CD4-positive, alpha-beta T cell (primary cell): ENCODE measurements around the gene DNALI1. TPM values are rescaled to one million over a fixed set of nuclear protein-coding genes. Genes with fewer than 3 reads are reported as not detected.
"Not testable (repeated sequence)": the region's sequence is repeated elsewhere in the genome, so short reads cannot be mapped to it uniquely, and the experiment has no call there.

Experiments used
- ATAC-seq: fragments of 200-7000 bp; cut with Tn5 transposase; one replicate; pipeline ENCODE4 v1.10.0; 2022; ENCODE audit warnings: mild to moderate bottlenecking; ENCODE audit not compliant: poor library complexity
- CTCF ChIA-PET: fragments of 350-600 bp; sonication (Branson Sonifier 250); formaldehyde crosslinking; loops from one replicate; lab custom pipeline; 2021; ENCODE audit warnings: antibody characterized with exemption, inconsistent platforms; lab: Charles Lee
- POLR2A ChIA-PET: fragments of 350-600 bp; sonication (Branson Sonifier 250); formaldehyde crosslinking; loops from one replicate; lab custom pipeline; 2021; ENCODE audit warnings: antibody characterized with exemption, inconsistent platforms; lab: Charles Lee
- DNase-seq, 14 experiments: peaks; one replicate each; pipeline ENCODE4 v3.0.0-alpha.2; 2013 to 2020; ENCODE audit warnings: mixed read lengths in 2 of 14
- H3K27ac ChIP-seq, 2 donors: one replicate each; pipeline versions ENCODE4 v1.5.1 to v1.7.0; 2013; ENCODE audit warnings: low read length in 2 of 2, low read depth in 1 of 2, mild to moderate bottlenecking in 1 of 2
- H3K27me3 ChIP-seq, 2 experiments: 1 replicate in 1 of 2; 2 replicates in 1 of 2; pipeline versions ENCODE4 v1.6.1 to v1.7.0; 2013; ENCODE audit warnings: low read length in 2 of 2, control low read depth in 1 of 2, mild to moderate bottlenecking in 1 of 2, moderate library complexity in 1 of 2; ENCODE audit not compliant: insufficient read depth in 2 of 2, control insufficient read depth in 1 of 2
- H3K36me3 ChIP-seq: one replicate; pipeline ENCODE4 v1.6.1; 2013; ENCODE audit warnings: low read length, control low read depth; ENCODE audit not compliant: insufficient read depth
- H3K4me1 ChIP-seq: one replicate; pipeline ENCODE4 v1.6.1; 2013; ENCODE audit warnings: low read length, control low read depth; ENCODE audit not compliant: insufficient read depth
- H3K4me3 ChIP-seq: one replicate; pipeline ENCODE4 v1.5.1; 2013; ENCODE audit warnings: mild to moderate bottlenecking, low read length, moderate library complexity
- H3K9me3 ChIP-seq, 2 experiments: 1 replicate in 1 of 2; 2 replicates in 1 of 2; pipeline versions ENCODE4 v1.6.1 to v1.7.0; 2013; ENCODE audit warnings: low read length in 2 of 2, mild to moderate bottlenecking in 2 of 2, control low read depth in 1 of 2, moderate library complexity in 1 of 2; ENCODE audit not compliant: control insufficient read depth in 1 of 2, insufficient read depth in 1 of 2
- H3K27ac Mint-ChIP-seq: one replicate; pipeline ENCODE4 v1.8.0; 2020; ENCODE audit warnings: mixed read lengths
- H3K27me3 Mint-ChIP-seq: one replicate; pipeline ENCODE4 v1.8.0; 2021; ENCODE audit warnings: mixed read lengths
- H3K36me3 Mint-ChIP-seq: one replicate; pipeline ENCODE4 v1.8.0; 2021; ENCODE audit warnings: low read depth, mixed read lengths
- H3K4me1 Mint-ChIP-seq: one replicate; pipeline ENCODE4 v1.8.0; 2021; ENCODE audit warnings: low read depth, mixed read lengths
- H3K4me3 Mint-ChIP-seq: one replicate; pipeline ENCODE4 v1.8.0; 2020; ENCODE audit warnings: mild to moderate bottlenecking, mixed read lengths
- H3K9me3 Mint-ChIP-seq: one replicate; pipeline ENCODE4 v1.8.0; 2020; ENCODE audit warnings: mixed read lengths
- CTCF ChIP-seq: fragments of 200-600 bp; IDR thresholded peaks from one replicate; pipeline ENCODE4 v1.8.0; 2022; ENCODE audit warnings: antibody characterized with exemption, mild to moderate bottlenecking
- intact Hi-C, 2 experiments: fragments of 100-400 bp; cut with DNase I in 1 of 2; cut with micrococcal nuclease in 1 of 2; formaldehyde crosslinking; loops; one replicate each; pipeline versions ENCODE4 v1.15.1 to v1.9.0; 2023 to 2025; cut with DNase I, micrococcal nuclease
- total RNA-seq, 174 experiments: library from RNA in 2 of 174; stranded (reverse) in 2 of 174; gene quantifications; one replicate each; pipeline ENCODE4 v1.2.3 and lab custom pipeline; 2021 to 2026

DNALI1 gene
- total RNA-seq, 2 experiments from 2014 or later: not detected

- H3K36me3 Mint-ChIP-seq: peaks cover 49% of the 10 kb centered on the region
- no peak for ATAC-seq
- Histone ChIP-seq H3K9me3 (no peaks in the 10 kb centered on the region), H3K36me3 (peaks cover 31% of the 10 kb centered on the region), H3K4me3 (no peak overlapping the region), H3K27ac (no peak overlapping the region), H3K4me1 (no peaks in the 10 kb centered on the region), H3K27me3 (no peaks in the 10 kb centered on the region)
- H3K27me3 Mint-ChIP-seq: no peaks in the 10 kb centered on the region
- ChIA-PET POLR2A (no interaction called here), CTCF (no interaction called here)
- intact Hi-C loops: no loop called here
- H3K4me3 Mint-ChIP-seq: no peak overlapping the region
- peak overlapping the region; percentile 22 for H3K27ac Mint-ChIP-seq
- TF ChIP-seq CTCF: no peak
- H3K9me3 Mint-ChIP-seq: no peaks in the 10 kb centered on the region
- peaks cover 24% of the 10 kb centered on the region for H3K4me1 Mint-ChIP-seq
- no peak for DNase-seq
Measured at GRCh38 chr1:37533317-37534093, 23.2 kb upstream of the DNALI1 start.

GRCh38 chr1:37537378-37537777 is 19.4 kb upstream of the DNALI1 start:
- Histone ChIP-seq H3K27me3 (no peaks in the 10 kb centered on the region), H3K36me3 (peaks cover 62% of the 10 kb centered on the region), H3K27ac (no peak overlapping the region), H3K9me3 (no peaks in the 10 kb centered on the region), H3K4me3 (no peak overlapping the region), H3K4me1 (no peaks in the 10 kb centered on the region)
- Mint-ChIP-seq H3K4me3 (no peak overlapping the region), H3K9me3 (no peaks in the 10 kb centered on the region), H3K27ac (no peak overlapping the region), H3K27me3 (no peaks in the 10 kb centered on the region), H3K36me3 (peaks cover 81% of the 10 kb centered on the region), H3K4me1 (peaks cover 24% of the 10 kb centered on the region)
- ATAC-seq (no peak), DNase-seq (no peak)
- POLR2A ChIA-PET: no interaction called here
- TF ChIP-seq CTCF: no peak
- intact Hi-C loops: no loop called here
- CTCF ChIA-PET: no interaction called here

GRCh38 chr1:37539154-37539553 is 17.6 kb upstream of the DNALI1 start:
- H3K36me3 ChIP-seq: peaks cover 68% of the 10 kb centered on the region
- POLR2A ChIA-PET, DNase-seq: not testable (repeated sequence)

More at GRCh38 chr1:37539154-37539553, 17.6 kb upstream of the DNALI1 start:
- H3K27me3 Mint-ChIP-seq, H3K4me3 Mint-ChIP-seq, H3K4me3 ChIP-seq, intact Hi-C loops, H3K9me3 Mint-ChIP-seq, H3K27ac Mint-ChIP-seq, CTCF ChIA-PET, ATAC-seq, H3K9me3 ChIP-seq, H3K27me3 ChIP-seq, H3K4me1 ChIP-seq, H3K27ac ChIP-seq: not testable (repeated sequence)
- H3K36me3 Mint-ChIP-seq: peaks cover 83% of the 10 kb centered on the region
- H3K4me1 Mint-ChIP-seq: peaks cover 24% of the 10 kb centered on the region
